Fibroblast of skin of back (primary cell): ENCODE data around the gene SLC12A3.
"Not testable (repeated sequence)": the region's sequence is repeated elsewhere in the genome, so short reads cannot be mapped to it uniquely, and the experiment has no call there.

Experiments used
- DNase-seq: peaks from one replicate; pipeline ENCODE4 v3.0.0-alpha.2; 2013

SLC12A3 gene

DNA sequence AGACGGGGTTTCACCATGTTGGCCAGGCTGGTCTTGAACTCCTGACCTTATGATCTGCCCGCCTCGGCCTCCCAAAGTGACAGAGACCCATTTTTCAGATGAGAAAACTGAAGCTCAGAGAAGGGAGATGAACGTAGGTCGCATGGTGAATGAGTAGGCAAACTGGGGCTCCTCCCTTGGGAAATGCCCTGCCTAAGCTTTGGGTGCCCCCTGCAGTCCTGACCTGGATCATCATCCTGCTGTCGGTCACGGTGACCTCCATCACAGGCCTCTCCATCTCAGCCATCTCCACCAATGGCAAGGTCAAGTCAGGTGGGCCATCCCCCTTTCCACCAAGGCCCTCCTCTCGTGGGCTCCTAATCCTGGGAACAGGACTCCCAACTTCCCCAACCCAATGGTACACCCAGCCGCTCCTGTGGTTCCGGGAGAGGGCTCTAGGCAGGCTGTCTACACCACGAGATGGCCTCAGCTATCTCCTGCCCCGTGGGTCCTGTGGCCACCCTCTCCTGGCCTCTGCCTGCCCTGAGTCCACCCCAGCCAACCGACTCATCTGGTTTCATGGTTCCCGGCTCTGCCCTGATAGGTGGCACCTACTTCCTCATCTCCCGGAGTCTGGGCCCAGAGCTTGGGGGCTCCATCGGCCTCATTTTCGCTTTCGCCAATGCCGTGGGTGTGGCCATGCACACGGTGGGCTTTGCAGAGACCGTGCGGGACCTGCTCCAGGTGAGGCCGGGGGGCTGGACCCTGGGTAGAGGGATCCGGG is 4.7 kb downstream of the SLC12A3 start:
- no peak for DNase-seq

- DNase-seq: no peak
Observed at GRCh38 chr16:56870276-56870888, 5.4 kb downstream of the SLC12A3 start.

DNA sequence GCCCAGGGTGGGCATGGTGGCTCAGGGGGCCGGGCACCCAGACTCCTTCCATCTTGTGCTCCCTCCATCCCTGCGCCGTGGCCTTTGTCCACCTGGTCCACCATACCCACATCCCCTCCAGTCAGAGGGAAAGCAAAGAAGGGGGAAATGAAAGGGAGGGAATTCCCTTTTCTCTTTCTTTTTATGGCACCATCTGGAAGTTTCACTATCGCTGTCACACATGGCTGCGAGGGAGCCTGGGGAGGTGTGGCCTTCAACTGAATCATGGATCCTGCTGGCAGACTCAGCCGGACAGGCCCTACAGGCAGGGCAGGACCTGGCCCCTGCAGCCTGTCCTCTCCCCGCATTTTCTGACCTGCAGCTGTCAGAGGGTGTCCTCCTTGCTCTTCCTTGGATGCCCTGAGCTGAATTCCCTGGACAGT is 6.2 kb downstream of the SLC12A3 start:
- DNase-seq: peak; percentile 26

DNA sequence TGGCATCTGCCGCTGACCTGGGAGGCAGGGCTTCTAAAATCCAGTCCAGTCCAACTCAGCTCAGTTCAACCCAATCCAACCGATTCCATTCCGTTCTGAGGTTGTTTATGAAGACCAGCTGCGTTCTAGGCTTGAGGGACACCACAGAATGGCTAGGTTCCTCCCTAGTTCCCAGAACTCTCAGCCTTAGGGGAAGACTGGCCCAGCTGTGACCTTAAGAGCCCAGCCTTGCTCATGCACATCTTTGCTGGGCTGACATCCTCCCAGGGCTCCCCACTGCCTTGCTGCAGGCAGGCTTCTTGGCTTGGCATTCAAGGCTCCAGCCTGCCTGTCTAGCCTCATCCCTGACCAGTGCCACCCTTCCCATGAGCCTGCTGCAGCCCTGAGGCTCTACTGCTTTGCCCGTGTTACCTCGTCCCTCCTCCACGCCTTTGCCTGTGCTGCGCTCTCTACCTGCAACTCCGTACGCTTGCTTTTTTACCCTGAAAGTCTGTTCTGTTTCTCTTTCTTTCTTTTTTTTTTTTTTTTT is 7.9 kb downstream of the SLC12A3 start:
- no peak for DNase-seq

GRCh38 chr16:56874800-56875199 is 9.8 kb downstream of the SLC12A3 start:
- DNase-seq: peak; percentile 22

GRCh38 chr16:56876048-56876447 is 11.0 kb downstream of the SLC12A3 start:
- no peak for DNase-seq

DNA sequence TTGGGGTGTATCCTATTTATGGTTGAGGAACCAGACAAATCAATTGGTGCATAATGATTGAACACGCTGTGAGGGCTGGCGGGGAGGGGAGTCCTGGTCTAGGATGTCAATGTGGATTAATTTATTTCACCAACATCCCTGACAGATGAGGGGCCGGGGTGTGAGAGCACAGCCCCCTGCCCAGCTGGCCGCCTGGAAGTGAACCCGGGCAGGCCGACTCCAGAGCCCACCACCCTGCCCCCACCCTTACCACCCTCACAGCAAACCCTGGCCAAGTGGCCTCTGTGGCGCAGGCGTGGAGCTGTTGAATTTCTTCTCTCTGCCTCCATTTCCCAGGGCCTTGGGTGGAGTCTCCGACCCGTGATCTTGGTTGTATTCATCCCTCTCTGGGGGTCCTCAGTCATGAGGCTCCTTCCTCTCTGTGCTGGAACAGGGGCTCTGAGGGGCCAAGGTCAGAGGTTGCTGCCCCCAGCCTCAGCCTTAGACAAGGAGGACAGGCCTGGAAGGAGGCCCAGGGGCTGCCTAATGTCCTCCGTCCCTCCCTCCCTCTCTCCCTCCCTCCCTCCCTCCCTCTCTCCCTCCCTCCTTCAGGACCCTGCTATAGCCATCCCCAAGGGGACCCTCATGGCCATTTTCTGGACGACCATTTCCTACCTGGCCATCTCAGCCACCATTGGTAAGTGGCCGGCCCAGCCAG is 12.6 kb downstream of the SLC12A3 start:
- no peak for DNase-seq

GRCh38 chr16:56878282-56878854 is 13.4 kb downstream of the SLC12A3 start:
- DNase-seq: no peak

GRCh38 chr16:56879276-56879675 is 14.3 kb downstream of the SLC12A3 start:
- no peak for DNase-seq

DNA sequence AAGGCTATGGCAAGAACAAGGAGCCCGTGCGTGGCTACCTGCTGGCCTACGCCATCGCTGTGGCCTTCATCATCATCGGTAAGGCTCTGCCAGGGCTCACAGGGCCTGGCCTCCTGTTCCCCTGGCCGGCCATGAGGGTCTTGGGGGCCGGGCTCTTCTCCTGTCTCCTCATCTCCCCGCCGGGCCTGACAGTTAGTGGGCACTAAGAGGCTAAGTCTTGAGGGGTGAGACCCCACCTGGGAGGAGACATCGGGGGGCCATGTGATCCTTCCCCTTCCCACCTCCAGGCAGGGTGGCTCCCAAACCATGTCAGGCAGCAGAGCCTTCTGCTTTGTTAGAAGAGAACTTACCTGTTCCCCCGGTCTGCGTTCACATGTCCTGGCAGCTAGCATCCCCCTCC is 15.2 kb downstream of the SLC12A3 start:
- DNase-seq: no peak

DNA sequence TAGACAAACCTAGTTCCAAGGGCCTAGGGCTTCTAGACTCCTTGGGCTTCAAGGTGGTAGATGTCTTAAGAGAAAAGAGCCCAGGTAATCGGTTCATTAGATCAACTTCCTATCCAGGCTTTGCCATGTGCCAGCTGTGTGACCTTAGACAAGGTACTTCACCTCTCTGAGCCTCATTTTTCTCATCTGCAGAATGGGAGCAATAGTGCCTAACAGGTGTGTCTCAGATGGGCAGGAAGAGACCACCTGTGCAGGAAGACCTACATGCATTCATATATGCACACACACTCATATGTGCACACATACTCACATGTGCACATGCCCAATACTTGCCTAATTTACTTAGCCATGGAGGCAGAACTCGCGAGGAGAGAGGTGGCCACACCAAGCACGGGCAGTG is 15.7 kb downstream of the SLC12A3 start:
- no peak for DNase-seq

DNA sequence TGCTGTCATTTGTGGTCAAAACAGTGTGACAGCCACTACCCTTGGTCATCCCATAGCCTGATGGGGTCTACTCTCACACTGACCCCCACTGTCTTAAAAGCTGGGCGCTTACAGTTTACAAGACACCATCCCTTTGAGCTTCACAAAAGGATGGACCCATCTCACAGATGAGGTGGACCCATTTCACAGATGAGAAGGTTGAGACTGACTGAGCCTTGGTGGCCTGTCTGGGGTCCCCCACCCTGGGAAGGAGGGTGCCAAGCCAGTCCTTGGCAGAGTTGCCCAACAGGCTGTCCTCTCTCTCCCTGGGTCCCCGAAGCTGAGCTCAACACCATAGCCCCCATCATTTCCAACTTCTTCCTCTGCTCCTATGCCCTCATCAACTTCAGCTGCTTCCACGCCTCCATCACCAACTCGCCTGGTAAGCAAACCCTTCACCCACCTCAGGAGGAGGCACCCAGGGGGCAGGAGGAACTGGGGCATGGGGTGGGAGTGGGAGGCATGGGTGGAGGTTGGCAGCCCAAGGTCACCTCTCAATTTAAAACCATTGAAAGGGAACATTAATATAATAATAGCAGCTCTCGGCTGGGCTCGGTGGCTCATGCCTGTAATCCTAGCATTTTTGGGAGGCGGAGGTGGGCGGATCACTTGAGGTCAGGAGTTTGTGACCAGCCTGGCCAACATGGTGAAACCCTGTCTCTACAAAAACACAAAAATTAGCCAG is 17.2 kb downstream of the SLC12A3 start:
- no peak for DNase-seq

- DNase-seq: no peak
Observed at GRCh38 chr16:56883586-56883985, 18.6 kb downstream of the SLC12A3 start.

GRCh38 chr16:56884026-56884582 is 19.1 kb downstream of the SLC12A3 start:
- no peak for DNase-seq

- not testable (repeated sequence) for DNase-seq
Observed at GRCh38 chr16:56884929-56885328, 19.9 kb downstream of the SLC12A3 start.

DNA sequence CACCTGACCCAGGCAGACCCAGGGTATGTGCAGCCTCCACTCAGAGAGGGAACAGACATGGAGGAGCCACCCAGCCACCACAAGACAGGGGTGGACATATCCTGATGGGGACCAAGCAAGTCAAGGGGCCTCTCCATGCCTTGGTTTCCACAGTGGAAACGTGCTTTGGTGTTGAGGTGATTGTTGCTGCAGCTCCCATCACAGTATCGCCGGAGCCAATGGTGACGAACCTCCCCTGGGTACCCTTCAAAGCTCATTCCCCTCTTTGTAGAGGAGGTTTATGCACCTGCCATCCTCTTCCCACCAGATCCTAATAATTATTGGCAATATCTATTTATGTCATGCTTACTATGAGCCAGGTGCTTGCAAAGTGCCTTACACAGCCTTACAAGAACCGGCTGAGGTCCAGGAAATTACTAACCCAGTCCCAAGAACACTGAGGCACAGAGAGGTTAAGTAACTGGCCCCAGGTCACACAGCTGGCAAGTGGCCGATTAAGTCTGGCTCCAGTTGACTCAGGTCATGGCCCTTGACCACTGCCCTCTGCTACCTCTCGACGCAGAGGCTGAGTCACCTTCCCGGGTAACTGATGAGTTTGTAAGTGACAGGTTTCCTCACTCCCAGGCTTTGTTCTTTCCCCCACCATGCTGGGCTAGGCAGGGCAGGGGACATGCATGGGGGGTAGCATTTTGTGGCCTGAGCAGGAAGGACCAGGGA is 20.6 kb downstream of the SLC12A3 start:
- DNase-seq: no peak

- DNase-seq: no peak
Observed at GRCh38 chr16:56886296-56886695, 21.3 kb downstream of the SLC12A3 start.

DNA sequence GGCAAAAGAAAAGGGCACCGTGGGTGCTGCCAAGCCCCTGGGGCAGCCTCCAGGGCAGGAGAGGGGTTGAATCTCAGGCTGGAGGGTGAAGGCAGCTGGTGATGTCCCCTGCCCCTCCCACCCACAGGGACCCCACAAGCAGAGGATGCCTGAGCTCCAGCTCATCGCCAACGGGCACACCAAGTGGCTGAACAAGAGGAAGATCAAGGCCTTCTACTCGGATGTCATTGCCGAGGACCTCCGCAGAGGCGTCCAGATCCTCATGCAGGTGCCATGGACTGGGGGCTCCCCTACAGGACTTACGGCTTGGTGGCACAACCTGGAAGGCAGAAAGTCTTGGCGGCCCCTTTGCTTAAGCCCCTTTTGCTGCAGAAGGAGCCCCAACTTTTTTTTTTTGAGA is 21.8 kb downstream of the SLC12A3 start:
- no peak for DNase-seq

GRCh38 chr16:56888806-56889205 is 23.8 kb downstream of the SLC12A3 start:
- no peak for DNase-seq

DNA sequence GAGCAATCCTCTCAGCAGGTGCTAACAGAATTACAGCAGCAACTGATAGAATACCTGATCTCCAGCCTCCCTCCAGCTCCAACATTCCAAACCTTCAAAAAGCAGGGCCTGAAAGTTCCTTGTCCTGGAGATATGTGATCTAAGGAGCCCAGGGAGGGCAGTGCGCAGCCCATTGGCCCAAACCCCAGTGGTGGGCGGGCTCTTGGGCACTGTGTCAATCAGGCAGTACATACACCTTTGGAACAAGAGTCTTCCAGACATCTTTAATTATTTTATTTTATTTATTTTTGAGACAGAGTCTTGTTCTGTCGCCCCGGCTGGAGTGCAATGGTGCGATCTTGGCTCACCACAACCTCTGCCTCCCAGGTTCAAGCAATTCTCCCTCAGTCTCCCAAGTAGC is 24.2 kb downstream of the SLC12A3 start:
- no peak for DNase-seq

DNA sequence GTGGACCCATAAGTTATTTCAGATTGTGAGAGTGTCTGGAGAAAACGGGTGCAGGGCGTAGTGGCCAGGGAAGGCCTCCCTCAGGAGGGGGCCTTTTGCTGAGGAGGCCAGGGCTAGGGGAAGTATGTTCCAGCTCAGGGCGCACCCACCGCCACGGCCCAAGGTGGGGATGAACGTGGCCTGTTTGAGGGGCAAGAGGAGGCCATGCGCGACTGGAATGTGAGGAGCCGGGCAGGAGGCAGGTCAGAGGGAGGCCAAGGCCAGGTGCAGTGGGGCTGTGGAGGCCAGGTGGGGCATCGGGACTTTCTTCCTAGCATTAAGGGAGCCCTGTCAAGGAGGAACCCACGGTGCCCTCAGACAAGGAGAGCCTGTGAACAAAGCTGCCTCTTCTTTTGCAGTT is 26.7 kb downstream of the SLC12A3 start:
- DNase-seq: no peak
